Osteocyte (in vitro differentiated cells): ENCODE data around the gene RAMP1. TPM values are rescaled to one million over a fixed set of nuclear protein-coding genes. Genes with fewer than 3 reads are reported as not detected.
"Not testable (repeated sequence)": the region's sequence is repeated elsewhere in the genome, so short reads cannot be mapped to it uniquely, and the experiment has no call there.

ENCODE experiments used
- DNase-seq: peaks from one replicate; pipeline ENCODE4 v3.0.0; 2021; ENCODE audit warnings: mixed read lengths; ENCODE audit not compliant: unreplicated experiment; ENCODE audit errors: extremely low spot score
- H3K27ac Mint-ChIP-seq: one replicate; pipeline ENCODE4 v1.8.0; 2021; ENCODE audit warnings: mild to moderate bottlenecking, mixed read lengths; ENCODE audit not compliant: unreplicated experiment
- H3K27me3 Mint-ChIP-seq: one replicate; pipeline ENCODE4 v1.8.0; 2021; ENCODE audit warnings: mixed read lengths; ENCODE audit not compliant: unreplicated experiment
- H3K36me3 Mint-ChIP-seq: one replicate; pipeline ENCODE4 v1.8.0; 2021; ENCODE audit warnings: mixed read lengths; ENCODE audit not compliant: unreplicated experiment
- H3K4me1 Mint-ChIP-seq: one replicate; pipeline ENCODE4 v1.8.0; 2021; ENCODE audit warnings: mixed read lengths; ENCODE audit not compliant: unreplicated experiment
- H3K4me3 Mint-ChIP-seq: one replicate; pipeline ENCODE4 v1.8.0; 2021; ENCODE audit warnings: mild to moderate bottlenecking, moderate library complexity, mixed read lengths; ENCODE audit not compliant: unreplicated experiment
- H3K9me3 Mint-ChIP-seq: one replicate; pipeline ENCODE4 v1.8.0; 2021; ENCODE audit warnings: mixed read lengths; ENCODE audit not compliant: unreplicated experiment
- total RNA-seq: library from RNA; stranded (reverse); gene quantifications from 2 replicates; pipeline ENCODE4 v1.2.1, GENCODE V29; 2021
- TF ChIP-seq, protein P1 (sequence below): fragments of 200-600 bp; sonication (generic); IDR thresholded peaks from 2 replicates; pipeline ENCODE4 v1.5.0; 2021; ENCODE audit warnings: antibody characterized with exemption, mild to moderate bottlenecking, moderate library complexity

Gene RAMP1
- total RNA-seq, 1 donor from 2014 or later, result 93.4 TPM

DNA sequence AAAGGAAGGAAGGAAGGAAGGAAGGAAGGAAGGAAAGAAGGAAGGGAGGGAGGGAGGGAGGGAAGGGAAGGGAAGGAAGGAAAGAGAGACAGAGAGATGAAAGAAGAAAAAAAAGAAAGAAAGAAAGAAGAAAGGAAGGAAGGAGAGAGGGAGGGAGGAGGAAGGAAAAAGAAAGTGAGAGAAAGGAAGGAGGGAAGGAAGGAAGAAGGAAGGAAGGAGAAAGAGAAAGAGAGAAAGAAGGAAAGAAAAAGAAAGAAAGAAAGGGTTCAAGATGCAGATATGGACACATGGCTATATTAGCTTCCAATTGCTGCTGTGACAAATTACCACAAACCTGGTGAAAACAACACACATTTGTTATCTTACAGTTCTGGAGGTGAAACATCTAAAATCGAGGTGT, 87.0 kb downstream of the RAMP1 start:
- Mint-ChIP-seq H3K27me3 (no peaks in the 10 kb centered on the region), H3K4me1 (peaks cover 3% of the 10 kb centered on the region), H3K9me3 (no peaks in the 10 kb centered on the region), H3K27ac (no peak overlapping the region), H3K36me3 (no peaks in the 10 kb centered on the region), H3K4me3 (no peak overlapping the region)
- DNase-seq, result no peak
- TF ChIP-seq, protein P1, sequence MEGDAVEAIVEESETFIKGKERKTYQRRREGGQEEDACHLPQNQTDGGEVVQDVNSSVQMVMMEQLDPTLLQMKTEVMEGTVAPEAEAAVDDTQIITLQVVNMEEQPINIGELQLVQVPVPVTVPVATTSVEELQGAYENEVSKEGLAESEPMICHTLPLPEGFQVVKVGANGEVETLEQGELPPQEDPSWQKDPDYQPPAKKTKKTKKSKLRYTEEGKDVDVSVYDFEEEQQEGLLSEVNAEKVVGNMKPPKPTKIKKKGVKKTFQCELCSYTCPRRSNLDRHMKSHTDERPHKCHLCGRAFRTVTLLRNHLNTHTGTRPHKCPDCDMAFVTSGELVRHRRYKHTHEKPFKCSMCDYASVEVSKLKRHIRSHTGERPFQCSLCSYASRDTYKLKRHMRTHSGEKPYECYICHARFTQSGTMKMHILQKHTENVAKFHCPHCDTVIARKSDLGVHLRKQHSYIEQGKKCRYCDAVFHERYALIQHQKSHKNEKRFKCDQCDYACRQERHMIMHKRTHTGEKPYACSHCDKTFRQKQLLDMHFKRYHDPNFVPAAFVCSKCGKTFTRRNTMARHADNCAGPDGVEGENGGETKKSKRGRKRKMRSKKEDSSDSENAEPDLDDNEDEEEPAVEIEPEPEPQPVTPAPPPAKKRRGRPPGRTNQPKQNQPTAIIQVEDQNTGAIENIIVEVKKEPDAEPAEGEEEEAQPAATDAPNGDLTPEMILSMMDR, result no peak

DNA sequence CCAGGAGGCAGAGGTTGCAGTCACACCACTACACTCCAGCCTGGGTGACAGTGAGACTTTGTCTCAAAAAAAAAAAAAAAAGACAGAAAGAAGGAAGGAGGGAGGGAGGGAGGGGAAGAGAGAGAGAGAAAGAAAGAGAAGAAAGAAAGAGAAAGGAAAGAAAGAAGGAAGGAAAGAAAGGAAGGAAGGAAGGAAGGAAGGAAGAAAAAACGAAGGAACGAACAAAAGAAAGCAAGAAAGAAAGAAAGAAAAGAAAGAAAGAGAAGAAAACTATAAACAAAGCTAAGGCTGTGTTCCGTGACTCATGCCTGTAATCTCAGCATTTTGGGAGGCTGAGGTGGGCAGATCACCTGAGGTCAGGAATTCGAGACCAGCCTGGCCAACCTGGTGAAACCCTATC, 91.9 kb downstream of the RAMP1 start:
- H3K9me3 Mint-ChIP-seq, DNase-seq, H3K4me1 Mint-ChIP-seq, H3K27ac Mint-ChIP-seq, H3K4me3 Mint-ChIP-seq, H3K27me3 Mint-ChIP-seq, H3K36me3 Mint-ChIP-seq: not testable (repeated sequence)

DNA sequence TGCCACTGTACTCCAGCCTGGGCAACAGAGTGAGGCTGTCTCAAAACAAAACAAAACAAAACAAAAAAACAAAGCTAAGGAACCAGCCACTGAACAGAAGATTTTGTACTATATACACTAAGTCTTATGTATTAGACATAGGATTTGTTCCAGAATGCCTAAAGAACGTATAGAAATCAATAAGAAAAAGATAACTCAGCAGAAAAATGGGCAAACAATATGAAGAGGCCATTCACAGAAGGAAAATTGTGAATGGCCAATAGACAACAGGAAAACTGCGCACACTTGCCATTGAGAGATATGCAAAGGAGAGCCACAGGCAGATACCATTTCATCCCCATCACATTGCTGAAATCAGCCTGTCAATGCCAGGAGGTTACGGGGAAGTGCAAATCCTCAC, 92.5 kb downstream of the RAMP1 start:
- Mint-ChIP-seq H3K36me3 (no peaks in the 10 kb centered on the region), H3K27ac (no peak overlapping the region), H3K4me1 (no peaks in the 10 kb centered on the region)

DNA sequence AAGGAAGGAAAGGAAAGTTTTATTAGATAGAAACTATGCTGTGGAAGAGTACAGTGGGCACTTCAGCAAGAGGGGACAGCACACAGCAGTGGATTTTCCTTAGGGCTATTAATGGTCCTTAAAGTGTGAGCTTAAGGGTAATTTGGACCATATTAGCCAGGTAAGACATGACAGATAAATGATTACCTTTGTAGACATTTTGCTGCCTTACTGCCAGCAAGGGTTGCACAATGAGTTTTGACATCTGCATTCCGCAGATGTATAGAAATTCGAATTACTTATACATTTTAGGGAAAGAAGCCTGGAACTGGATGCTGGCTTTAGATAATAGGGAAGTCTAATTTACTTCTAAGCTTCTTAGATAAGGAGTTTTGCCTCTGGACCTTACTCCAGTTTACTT, 93.4 kb downstream of the RAMP1 start:
- Mint-ChIP-seq H3K4me3 (no peak overlapping the region), H3K27me3 (peaks cover 6% of the 10 kb centered on the region), H3K4me1 (no peaks in the 10 kb centered on the region), H3K36me3 (no peaks in the 10 kb centered on the region), H3K27ac (no peak overlapping the region), H3K9me3 (no peaks in the 10 kb centered on the region)
- DNase-seq, result no peak
- TF ChIP-seq, protein P1, result no peak

More for the DNA sequence above, 92.5 kb downstream of the RAMP1 start:
- H3K9me3 Mint-ChIP-seq, result no peaks in the 10 kb centered on the region
- H3K27me3 Mint-ChIP-seq, result peaks cover 6% of the 10 kb centered on the region
- H3K4me3 Mint-ChIP-seq, result no peak overlapping the region
- TF ChIP-seq, protein P1, result no peak
- DNase-seq, result no peak

DNA sequence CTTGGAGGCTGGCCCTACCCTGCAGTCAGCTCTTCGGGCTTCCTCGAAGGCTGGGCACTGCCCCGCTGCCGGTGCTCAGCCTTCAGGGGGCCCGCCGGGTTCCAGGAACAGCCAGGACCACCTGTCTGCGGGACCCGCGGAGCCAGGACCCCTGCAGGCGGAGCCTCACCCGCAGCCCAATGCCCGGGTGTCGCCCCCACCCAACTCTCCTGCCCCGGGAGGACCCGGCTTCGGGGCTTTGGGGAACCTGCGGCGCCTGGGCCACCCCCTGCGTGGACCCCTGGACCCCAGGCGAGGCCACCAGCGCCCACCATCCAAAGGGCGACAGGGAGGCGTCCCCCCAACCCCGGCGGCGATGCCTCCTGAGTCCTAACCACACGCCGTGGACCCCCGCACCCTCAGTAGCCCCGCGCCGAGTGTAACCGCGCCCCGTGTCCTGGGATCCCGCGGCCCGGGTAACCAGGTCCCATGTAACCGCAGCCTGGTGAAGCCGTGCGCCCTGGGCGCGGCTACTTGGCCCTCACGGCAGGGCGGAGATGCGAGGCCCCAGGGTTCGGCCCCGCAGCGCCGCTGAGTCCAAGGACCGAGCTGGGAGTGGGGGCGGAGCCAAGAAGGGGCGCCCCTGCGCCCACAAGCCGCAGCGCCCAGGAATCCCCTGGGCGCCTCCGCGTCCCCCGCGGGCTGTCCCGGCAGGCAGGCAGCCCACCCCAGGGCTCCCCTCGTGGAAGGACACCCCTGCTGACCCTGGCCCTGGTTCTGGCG, 96.4 kb downstream of the RAMP1 start:
- peaks cover 6% of the 10 kb centered on the region for H3K27me3 Mint-ChIP-seq
- H3K4me3 Mint-ChIP-seq, result no peak overlapping the region
- TF ChIP-seq, protein P1, result no peak
- no peaks in the 10 kb centered on the region for H3K4me1 Mint-ChIP-seq
- DNase-seq, result no peak
- H3K27ac Mint-ChIP-seq, result no peak overlapping the region
- H3K9me3 Mint-ChIP-seq, result no peaks in the 10 kb centered on the region
- no peaks in the 10 kb centered on the region for H3K36me3 Mint-ChIP-seq

DNA sequence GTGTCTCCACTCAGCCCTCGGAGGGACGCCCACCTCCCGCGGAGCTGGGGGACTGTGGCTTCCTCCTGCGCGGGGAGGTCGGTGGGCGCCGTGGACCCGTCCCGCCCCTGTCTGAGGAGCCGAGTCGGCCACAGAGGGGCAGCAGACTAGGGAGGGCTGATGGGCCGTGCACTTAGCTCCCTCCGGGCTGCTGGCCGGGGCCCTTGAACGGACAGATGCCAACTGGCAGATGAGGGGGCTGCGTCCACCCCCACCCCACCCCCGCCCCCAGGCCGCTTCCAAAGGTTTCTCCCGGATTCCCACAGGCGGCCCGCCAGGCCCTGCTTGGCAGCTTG, 96.9 kb downstream of the RAMP1 start:
- DNase-seq, result no peak
- Mint-ChIP-seq H3K4me1 (no peaks in the 10 kb centered on the region), H3K27ac (no peak overlapping the region), H3K9me3 (no peaks in the 10 kb centered on the region), H3K36me3 (no peaks in the 10 kb centered on the region), H3K27me3 (peaks cover 6% of the 10 kb centered on the region), H3K4me3 (no peak overlapping the region)
- TF ChIP-seq, protein P1, result no peak
